Astrocyte of the spinal cord (primary cell): Measurements from ENCODE around the gene IGFN1.
A peak's percentile ranks its signal among the peaks of the same experiment; 100 is the strongest.
"Not testable (repeated sequence)": the region's sequence is repeated elsewhere in the genome, so short reads cannot be mapped to it uniquely, and the experiment has no call there.

Source experiments
- DNase-seq: peaks from one replicate; pipeline ENCODE4 v3.0.0; 2011; ENCODE audit warnings: low read depth, low spot score
- H3K4me3 ChIP-seq: 2 replicates; pipeline ENCODE4 v1.5.1; 2011; ENCODE audit warnings: low read depth, mild to moderate bottlenecking, low read length, moderate library complexity
- in situ Hi-C: cut with HindIII; loops from 2 replicates; pipeline ENCODE4 v1.10.0; 2017; ENCODE audit warnings: low sequenced_read_pairs
- TF ChIP-seq, protein P1 (sequence below): IDR thresholded peaks from 2 replicates; pipeline ENCODE4 v1.5.1; 2012; ENCODE audit warnings: low read depth, mild to moderate bottlenecking, low read length, inconsistent platforms

IGFN1 gene

DNA sequence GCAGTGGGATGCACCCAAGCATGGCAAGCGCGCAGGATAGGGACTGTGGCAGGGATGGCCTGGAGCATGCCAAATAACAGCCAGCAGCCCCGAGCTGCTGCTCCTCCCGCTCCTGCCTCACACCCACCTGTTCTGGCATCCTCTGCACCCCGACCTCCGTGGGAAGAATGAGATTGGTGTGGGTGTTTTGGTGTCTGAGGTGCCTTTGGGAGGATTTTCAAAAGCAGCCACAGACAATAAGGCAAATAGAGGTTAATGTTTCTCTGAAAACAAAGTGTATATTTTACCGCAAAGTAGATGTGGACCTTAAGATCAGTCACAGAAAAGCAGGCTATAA, 35.5 kb downstream of the IGFN1 start:
- TF ChIP-seq, protein P1, sequence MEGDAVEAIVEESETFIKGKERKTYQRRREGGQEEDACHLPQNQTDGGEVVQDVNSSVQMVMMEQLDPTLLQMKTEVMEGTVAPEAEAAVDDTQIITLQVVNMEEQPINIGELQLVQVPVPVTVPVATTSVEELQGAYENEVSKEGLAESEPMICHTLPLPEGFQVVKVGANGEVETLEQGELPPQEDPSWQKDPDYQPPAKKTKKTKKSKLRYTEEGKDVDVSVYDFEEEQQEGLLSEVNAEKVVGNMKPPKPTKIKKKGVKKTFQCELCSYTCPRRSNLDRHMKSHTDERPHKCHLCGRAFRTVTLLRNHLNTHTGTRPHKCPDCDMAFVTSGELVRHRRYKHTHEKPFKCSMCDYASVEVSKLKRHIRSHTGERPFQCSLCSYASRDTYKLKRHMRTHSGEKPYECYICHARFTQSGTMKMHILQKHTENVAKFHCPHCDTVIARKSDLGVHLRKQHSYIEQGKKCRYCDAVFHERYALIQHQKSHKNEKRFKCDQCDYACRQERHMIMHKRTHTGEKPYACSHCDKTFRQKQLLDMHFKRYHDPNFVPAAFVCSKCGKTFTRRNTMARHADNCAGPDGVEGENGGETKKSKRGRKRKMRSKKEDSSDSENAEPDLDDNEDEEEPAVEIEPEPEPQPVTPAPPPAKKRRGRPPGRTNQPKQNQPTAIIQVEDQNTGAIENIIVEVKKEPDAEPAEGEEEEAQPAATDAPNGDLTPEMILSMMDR = no peak
- in situ Hi-C loops = no loop called here
- no peak overlapping the region for H3K4me3 ChIP-seq
- DNase-seq = no peak

DNA sequence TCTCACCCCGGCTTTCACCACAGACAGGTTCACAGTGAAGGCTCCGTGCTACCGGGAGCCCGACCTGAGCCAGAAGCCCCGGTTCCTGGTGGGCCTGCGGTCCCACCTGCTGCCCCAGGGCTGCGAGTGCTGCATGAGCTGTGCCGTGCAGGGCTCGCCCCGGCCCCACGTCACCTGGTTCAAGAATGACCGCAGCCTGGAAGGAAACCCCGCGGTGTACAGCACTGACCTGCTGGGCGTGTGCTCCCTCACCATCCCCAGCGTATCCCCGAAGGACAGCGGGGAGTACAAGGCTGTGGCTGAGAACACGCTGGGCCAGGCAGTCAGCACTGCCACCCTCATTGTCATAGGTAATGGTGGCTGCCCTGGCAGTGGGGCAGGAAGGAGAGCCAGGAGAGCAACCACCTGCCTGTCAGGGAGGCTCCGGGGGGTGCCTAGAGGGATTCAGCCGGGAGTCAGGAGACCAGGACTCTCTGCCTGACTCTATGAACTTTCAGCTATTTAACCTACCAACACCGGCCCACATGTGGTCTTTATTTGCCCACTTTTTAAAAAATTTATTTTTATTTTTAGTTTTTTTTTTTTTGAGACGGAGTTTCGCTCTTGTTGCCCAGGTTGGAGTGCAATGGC, 36.4 kb downstream of the IGFN1 start:
- TF ChIP-seq, protein P1 = no peak
- no peak overlapping the region for H3K4me3 ChIP-seq
- DNase-seq = no peak
- in situ Hi-C loops = no loop called here

DNA sequence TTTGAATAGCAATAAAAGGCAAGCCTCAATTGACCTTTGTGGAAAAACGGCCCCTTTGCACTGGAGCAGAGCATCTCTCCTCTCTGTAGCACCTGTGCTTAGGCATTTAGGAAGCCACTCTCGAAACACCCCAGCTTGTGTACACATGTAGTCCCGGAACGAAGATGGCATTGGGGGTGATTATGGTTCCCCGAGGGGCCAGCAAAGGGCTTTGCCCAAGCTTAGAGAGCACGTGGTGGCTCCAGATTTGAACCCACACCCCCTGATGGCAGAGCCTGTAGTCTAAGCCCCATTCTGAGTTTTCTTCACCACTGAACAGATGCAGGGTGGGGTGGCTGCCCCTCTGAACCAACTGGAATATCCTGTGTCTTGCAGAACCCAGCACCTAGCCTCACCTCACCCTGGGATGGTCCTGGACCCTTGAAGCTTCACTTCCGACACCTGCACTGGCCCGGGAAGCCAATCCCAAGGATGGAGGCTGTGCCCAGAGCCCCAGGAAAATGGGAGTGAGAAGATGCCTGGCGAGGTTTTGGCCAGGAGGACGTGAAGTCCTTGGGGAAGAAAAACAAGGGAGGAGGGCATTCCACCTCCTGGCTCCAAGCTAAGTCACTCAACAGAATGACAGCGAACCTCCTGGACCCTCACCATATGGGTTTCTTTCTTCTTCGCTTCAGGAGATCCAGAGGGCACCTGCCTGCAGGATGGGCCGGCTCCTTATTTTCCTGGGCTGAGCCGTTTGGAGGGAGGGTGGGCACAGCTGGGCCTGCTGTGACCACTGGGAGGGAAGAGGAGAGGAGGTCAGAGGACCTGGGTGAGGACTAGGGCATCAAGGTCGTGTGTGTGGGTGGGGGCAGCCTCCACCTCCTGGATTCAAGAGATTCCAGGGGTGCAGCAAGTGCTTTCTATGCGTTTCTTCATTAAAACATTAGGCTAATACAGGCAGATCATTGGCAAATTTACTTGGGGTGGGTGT, 37.7 kb downstream of the IGFN1 start:
- no peak overlapping the region for H3K4me3 ChIP-seq
- TF ChIP-seq, protein P1 = no peak
- in situ Hi-C loops = no loop called here
- no peak for DNase-seq

DNA sequence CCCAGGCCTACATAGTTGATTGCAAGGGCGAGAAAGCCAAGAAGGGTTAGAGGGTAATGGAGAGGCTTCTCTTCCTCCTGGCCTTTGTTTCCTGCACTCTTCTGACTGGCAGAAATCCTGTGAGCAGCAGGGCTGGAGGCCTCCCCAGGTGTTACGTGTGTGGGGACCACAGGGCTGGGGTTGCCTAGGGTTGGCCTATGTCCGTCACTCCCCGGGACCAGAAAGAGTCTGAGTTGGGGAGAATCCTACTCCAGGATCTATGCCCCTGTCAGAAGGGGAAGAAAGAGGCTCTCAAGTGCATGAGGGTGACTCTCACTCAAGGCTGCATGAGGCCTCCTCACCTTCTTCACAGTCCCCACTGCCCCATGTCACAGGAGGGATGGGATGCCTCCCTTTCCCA, 38.5 kb downstream of the IGFN1 start:
- H3K4me3 ChIP-seq = no peak overlapping the region
- DNase-seq = no peak
- TF ChIP-seq, protein P1 = no peak
- in situ Hi-C loops = no loop called here

DNA sequence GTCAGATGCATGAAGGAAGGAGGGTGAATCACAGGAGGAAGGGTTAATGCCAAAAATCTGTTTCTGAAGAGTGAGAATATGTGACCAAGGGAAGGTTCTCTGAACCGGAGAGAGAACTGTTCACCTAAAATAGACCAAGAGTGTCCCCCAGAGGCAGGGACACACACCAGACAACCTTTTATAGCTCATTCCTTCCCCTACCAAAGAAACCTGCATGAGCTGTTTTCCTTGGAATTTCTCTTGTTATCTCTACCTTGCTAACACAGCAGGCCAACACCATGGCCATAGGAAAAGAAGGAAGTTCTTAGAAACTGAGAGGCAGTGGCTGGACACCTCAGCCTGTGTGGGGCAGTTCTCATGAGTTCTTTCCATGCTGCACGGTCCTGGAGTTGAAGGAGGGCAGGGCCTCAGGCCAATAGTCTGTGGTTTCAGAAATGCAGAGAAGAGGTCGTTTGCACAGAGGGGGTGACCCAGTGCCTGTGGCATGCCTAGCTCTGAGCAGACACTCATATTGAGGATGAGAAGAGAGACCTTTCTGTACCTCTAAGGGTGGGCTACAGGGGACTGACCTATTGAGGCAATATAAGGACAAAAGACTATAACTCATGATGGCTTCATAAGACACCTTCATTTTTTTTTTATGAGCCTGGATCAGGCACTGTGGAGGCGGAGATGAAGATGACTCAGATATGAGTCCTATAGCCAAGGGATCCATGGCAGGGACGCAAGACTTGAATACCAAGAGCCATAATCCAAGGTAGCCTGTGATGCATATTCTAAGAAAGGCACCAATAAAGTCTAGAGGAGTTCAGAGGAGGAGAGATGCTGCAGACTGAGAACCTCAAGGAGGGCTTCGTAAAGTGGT, 39.4 kb downstream of the IGFN1 start:
- in situ Hi-C loops = no loop called here

DNA sequence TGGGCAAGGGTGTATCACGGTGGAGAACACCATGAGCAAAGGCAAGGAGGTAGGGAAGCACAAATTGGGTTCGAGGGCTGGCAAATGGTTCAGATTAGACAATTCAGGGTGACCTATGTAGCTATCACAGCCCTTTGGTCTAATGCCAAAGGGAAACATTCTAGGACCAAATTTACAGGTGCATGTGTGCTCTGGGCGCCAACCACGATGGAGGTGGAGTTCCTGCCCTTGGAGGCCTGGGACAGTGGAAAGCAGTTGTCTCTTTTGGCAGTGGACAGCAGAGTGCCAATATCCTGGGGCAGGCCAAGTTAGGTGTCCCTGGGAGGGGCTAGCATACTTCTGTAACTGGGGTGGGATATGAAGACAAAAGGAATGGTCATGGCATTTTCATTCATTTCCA, 40.1 kb downstream of the IGFN1 start:
- in situ Hi-C loops = no loop called here
- TF ChIP-seq, protein P1 = no peak
- no peak overlapping the region for H3K4me3 ChIP-seq
- no peak for DNase-seq

More for the DNA sequence above, 39.4 kb downstream of the IGFN1 start:
- no peak overlapping the region for H3K4me3 ChIP-seq
- TF ChIP-seq, protein P1 = peak; percentile 27
- DNase-seq = peak; percentile 48

DNA sequence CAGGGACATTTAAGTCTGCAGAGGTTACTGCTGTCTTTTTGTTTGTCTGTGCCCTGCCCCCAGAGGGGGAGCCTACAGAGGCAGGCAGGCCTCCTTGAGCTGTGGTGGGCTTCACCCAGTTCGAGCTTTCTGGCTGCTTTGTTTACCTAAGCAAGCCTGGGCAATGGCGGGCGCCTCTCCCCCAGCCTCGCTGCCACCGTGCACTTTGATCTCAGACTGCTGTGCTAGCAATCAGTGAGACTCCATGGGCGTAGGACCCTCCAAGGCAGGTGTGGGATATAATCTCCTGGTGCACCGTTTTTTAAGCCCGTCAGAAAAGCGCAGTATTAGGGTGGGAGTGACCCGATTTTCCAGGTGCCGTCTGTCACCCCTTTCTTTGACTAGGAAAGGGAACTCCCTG, 49.0 kb downstream of the IGFN1 start:
- H3K4me3 ChIP-seq, DNase-seq, in situ Hi-C loops: not testable (repeated sequence)
